Measurements from ENCODE around the gene SEC24D.

Gene SEC24D

DNA sequence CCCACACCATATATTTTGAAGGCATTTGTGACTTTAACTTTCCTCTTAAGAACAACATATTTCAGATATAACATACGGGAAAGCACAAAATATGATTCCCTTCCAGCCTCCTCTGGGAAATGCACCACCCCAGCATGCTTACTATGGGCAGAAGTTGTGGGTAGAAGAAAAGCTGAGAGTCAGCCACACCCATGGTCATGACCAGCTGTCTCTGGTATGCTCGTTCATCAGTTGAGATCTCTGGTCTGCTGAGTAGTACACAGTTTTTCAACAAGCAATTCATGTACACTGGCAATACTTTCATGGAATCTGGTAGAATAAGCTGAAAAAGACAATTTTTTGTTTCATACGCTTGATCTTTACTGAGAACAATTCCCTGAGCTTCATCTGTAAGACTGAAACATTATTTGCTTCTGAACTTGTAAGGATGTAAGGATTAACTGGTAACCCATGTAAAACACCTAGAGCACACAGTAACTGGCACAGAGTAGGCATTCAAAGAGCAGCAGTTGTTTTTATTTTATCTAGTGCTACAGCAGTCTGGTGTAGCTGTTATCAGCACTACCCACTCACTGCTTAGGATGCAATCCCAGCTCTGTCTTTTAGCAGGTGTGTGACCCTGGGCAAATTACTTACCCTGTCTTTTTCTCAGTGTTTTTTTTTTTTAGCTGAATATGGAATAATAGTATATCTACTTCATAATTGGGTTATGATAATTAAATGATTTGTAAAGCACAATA, 103.2 kb downstream of the SEC24D start:
- CTCF ChIA-PET, result no interaction called here
- POLR2A ChIA-PET, result no interaction called here
- no peak for DNase-seq (ENCODE audit: extremely low spot score)
- TF ChIP-seq ARNT (IDR thresholded peaks at IDR 0.05) (no peak), ELF4 (IDR thresholded peaks at IDR 0.05) (no peak), FOXM1 (IDR thresholded peaks at IDR 0.05; ENCODE audit: borderline replicate concordance) (no peak), TARDBP (IDR thresholded peaks at IDR 0.05) (no peak), CTBP1 (IDR thresholded peaks at IDR 0.05; ENCODE audit: borderline replicate concordance) (no peak), FOXK2 (IDR thresholded peaks at IDR 0.05) (no peak), L3MBTL2 (conservative IDR thresholded peaks at IDR 0.05) (no peak), BHLHE40 (IDR thresholded peaks at IDR 0.05; ENCODE audit: borderline replicate concordance) (no peak), SUZ12 (IDR thresholded peaks at IDR 0.05) (no peak), LEF1 (IDR thresholded peaks at IDR 0.05; ENCODE audit: borderline replicate concordance) (no peak), HDGF (IDR thresholded peaks at IDR 0.05; ENCODE audit: borderline replicate concordance) (no peak), NFRKB (IDR thresholded peaks at IDR 0.05) (no peak), ZNF384 (IDR thresholded peaks at IDR 0.05) (no peak), SP1 (IDR thresholded peaks at IDR 0.05) (no peak)
- TF ChIP-seq, protein P1, sequence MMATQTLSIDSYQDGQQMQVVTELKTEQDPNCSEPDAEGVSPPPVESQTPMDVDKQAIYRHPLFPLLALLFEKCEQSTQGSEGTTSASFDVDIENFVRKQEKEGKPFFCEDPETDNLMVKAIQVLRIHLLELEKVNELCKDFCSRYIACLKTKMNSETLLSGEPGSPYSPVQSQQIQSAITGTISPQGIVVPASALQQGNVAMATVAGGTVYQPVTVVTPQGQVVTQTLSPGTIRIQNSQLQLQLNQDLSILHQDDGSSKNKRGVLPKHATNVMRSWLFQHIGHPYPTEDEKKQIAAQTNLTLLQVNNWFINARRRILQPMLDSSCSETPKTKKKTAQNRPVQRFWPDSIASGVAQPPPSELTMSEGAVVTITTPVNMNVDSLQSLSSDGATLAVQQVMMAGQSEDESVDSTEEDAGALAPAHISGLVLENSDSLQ (IDR thresholded peaks at IDR 0.05), result no peak

DNA sequence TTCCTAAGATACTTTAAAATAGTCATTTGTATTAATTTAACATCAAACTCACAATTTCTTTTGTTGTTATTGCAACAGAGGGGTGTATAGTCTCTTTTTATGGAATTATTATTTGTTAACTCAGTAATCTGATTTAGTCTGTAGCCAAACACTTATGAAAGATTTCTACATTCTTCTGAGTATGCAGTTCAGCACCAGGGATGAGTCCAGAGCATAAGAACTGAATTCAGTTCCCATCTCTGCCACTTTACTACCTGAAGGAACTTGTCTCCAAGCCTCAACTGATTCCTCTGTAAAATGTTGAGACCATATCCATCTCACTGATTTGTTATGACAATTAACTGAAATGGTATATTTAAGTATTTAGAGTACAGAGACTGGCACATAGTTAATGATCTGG, 105.2 kb downstream of the SEC24D start:
- TF ChIP-seq FOXK2 (IDR thresholded peaks at IDR 0.05) (no peak), ARNT (IDR thresholded peaks at IDR 0.05) (no peak), HDGF (IDR thresholded peaks at IDR 0.05; ENCODE audit: borderline replicate concordance) (no peak), SP1 (IDR thresholded peaks at IDR 0.05) (no peak), CTBP1 (IDR thresholded peaks at IDR 0.05; ENCODE audit: borderline replicate concordance) (no peak), SUZ12 (IDR thresholded peaks at IDR 0.05) (no peak), FOXA1 (IDR thresholded peaks at IDR 0.05) (no peak), FOXM1 (IDR thresholded peaks at IDR 0.05; ENCODE audit: borderline replicate concordance) (no peak), LEF1 (IDR thresholded peaks at IDR 0.05; ENCODE audit: borderline replicate concordance) (no peak), TARDBP (IDR thresholded peaks at IDR 0.05) (no peak), BHLHE40 (IDR thresholded peaks at IDR 0.05; ENCODE audit: borderline replicate concordance) (no peak)
- POLR2A ChIA-PET, result no interaction called here
- DNase-seq (ENCODE audit: extremely low spot score), result no peak
- CTCF ChIA-PET, result no interaction called here

DNA sequence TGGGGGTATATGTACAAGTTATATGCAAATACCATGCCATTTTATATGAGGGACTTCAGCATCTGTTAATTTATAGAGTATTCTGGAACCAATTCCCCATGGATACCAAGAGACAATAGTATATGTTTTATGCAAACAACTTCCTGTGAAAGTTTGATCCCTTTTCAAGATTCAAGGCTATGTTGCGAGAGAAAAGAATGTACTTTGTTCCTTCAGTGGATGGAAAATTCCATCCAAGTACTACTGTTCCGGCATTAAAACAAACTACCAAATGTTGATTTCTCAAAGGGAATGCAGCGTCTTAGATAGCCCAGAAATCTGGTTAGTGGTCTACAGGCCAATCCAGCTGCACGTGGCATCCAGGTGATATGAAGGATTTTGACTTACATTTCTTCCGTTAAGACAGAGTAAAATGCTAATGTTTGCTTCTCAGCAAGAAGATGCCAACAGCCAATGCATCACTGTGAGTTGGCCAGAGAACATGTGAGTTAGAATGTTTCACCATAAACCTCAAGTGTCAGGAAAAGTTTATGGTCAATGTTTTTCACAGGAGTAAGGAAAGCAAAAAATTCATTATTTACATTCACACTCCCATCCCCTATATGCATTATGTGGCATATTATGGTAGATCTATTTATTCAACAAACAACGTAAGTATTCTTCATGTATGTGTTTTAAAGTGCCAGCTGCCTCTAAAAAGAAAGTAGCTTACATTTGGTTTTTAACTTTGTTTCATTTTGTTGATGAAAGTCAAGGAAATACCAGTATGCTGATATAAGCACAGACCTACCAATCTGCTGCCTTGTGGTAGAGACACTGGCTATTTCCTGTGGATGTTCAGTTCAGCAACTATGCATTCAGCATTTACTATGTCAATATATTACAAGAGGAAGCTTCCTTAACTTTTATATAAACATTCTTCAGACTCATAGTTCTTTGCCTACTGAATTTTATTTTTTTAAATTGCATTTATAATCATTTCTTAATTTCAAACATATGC, 106.3 kb downstream of the SEC24D start:
- ChIA-PET POLR2A (no interaction called here), CTCF (no interaction called here)
- TF ChIP-seq, protein P1 (IDR thresholded peaks at IDR 0.05), result no peak
- TF ChIP-seq NFRKB (IDR thresholded peaks at IDR 0.05) (no peak), SUZ12 (IDR thresholded peaks at IDR 0.05) (no peak), ELF4 (IDR thresholded peaks at IDR 0.05) (no peak), HDGF (IDR thresholded peaks at IDR 0.05; ENCODE audit: borderline replicate concordance) (no peak), BHLHE40 (IDR thresholded peaks at IDR 0.05; ENCODE audit: borderline replicate concordance) (no peak), ZNF384 (IDR thresholded peaks at IDR 0.05) (no peak), SP1 (IDR thresholded peaks at IDR 0.05) (no peak), ARNT (IDR thresholded peaks at IDR 0.05) (no peak), FOXK2 (IDR thresholded peaks at IDR 0.05) (no peak), FOXA1 (IDR thresholded peaks at IDR 0.05) (no peak), TARDBP (IDR thresholded peaks at IDR 0.05) (no peak), FOXM1 (IDR thresholded peaks at IDR 0.05; ENCODE audit: borderline replicate concordance) (no peak), CTBP1 (IDR thresholded peaks at IDR 0.05; ENCODE audit: borderline replicate concordance) (no peak), LEF1 (IDR thresholded peaks at IDR 0.05; ENCODE audit: borderline replicate concordance) (no peak)

DNA sequence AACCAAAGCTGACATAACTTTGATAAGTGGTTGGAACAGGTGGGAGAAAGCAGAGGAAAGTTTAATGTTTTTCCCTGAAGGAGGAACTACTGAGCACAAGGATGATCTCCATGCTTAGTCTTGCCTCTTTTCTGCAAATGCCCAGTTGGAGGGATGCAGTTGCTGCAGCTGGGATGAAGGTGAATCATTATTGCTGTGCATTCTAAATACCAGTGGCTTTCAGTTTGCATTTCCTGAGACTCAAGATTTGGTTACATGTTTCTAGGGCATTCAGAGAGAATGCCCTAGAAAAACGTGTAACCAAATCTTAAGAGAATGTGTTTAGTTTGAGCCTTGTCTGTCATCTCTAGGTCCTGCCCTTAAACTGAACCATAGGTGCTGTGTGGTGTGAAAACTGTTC, 108.6 kb downstream of the SEC24D start:
- ChIA-PET CTCF (no interaction called here), POLR2A (no interaction called here)
- no peak for DNase-seq (ENCODE audit: extremely low spot score)
- no peak for TF ChIP-seq ELF4 (IDR thresholded peaks at IDR 0.05)
- TF ChIP-seq, protein P1 (IDR thresholded peaks at IDR 0.05), result no peak
- no peak for TF ChIP-seq NFRKB (IDR thresholded peaks at IDR 0.05)
- TF ChIP-seq ARNT (IDR thresholded peaks at IDR 0.05), result no peak
- TF ChIP-seq LEF1 (IDR thresholded peaks at IDR 0.05; ENCODE audit: borderline replicate concordance), result no peak
- no peak for TF ChIP-seq HDGF (IDR thresholded peaks at IDR 0.05; ENCODE audit: borderline replicate concordance)
- no peak for TF ChIP-seq FOXM1 (IDR thresholded peaks at IDR 0.05; ENCODE audit: borderline replicate concordance)
- TF ChIP-seq ZNF384 (IDR thresholded peaks at IDR 0.05), result no peak
- TF ChIP-seq SUZ12 (IDR thresholded peaks at IDR 0.05), result no peak
- TF ChIP-seq FOXA1 (IDR thresholded peaks at IDR 0.05), result no peak
- TF ChIP-seq BHLHE40 (IDR thresholded peaks at IDR 0.05; ENCODE audit: borderline replicate concordance), result no peak
- TF ChIP-seq TARDBP (IDR thresholded peaks at IDR 0.05), result no peak
- TF ChIP-seq SP1 (IDR thresholded peaks at IDR 0.05), result no peak

More for the DNA sequence above, 106.3 kb downstream of the SEC24D start:
- DNase-seq (ENCODE audit: extremely low spot score), result no peak

DNA sequence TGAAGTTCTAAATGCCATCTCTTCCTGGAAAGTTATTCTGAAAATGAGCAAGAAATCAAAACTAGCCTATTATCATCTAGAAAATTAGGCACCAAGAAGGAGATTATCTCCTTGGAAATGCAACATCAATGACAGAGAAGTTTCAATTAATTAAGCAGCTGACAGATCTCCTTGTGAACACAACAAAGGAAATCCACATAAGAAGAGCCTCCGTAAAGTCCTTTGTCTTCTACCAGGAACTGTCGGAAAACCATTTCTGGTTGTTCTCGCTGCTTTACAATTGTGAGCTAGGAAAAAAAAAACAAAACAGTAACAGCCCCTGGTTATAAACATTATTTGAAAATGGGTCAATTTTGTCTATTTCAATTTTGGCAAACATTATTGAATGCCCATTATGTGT, 112.6 kb downstream of the SEC24D start:
- ChIA-PET POLR2A (no interaction called here), CTCF (no interaction called here)
- DNase-seq (ENCODE audit: extremely low spot score), result no peak
- TF ChIP-seq BHLHE40 (IDR thresholded peaks at IDR 0.05; ENCODE audit: borderline replicate concordance) (no peak), FOXA1 (IDR thresholded peaks at IDR 0.05) (no peak), NFRKB (IDR thresholded peaks at IDR 0.05) (no peak), FOXM1 (IDR thresholded peaks at IDR 0.05; ENCODE audit: borderline replicate concordance) (no peak), L3MBTL2 (conservative IDR thresholded peaks at IDR 0.05) (no peak), HDGF (IDR thresholded peaks at IDR 0.05; ENCODE audit: borderline replicate concordance) (no peak), FOXK2 (IDR thresholded peaks at IDR 0.05) (no peak), CTBP1 (IDR thresholded peaks at IDR 0.05; ENCODE audit: borderline replicate concordance) (no peak), SP1 (IDR thresholded peaks at IDR 0.05) (no peak), ARNT (IDR thresholded peaks at IDR 0.05) (no peak), LEF1 (IDR thresholded peaks at IDR 0.05; ENCODE audit: borderline replicate concordance) (no peak), TARDBP (IDR thresholded peaks at IDR 0.05) (no peak), ZNF384 (IDR thresholded peaks at IDR 0.05) (no peak), ELF4 (IDR thresholded peaks at IDR 0.05) (no peak)
- TF ChIP-seq, protein P1 (IDR thresholded peaks at IDR 0.05), result no peak
